ENCODE measurements around the gene ALPP. TPM values are rescaled to one million over a fixed set of nuclear protein-coding genes. Genes with fewer than 3 reads are reported as not detected.
"Not testable (repeated sequence)": the region's sequence is repeated elsewhere in the genome, so short reads cannot be mapped to it uniquely, and the experiment has no call there.

ALPP gene
- total RNA-seq, result not detected

DNA sequence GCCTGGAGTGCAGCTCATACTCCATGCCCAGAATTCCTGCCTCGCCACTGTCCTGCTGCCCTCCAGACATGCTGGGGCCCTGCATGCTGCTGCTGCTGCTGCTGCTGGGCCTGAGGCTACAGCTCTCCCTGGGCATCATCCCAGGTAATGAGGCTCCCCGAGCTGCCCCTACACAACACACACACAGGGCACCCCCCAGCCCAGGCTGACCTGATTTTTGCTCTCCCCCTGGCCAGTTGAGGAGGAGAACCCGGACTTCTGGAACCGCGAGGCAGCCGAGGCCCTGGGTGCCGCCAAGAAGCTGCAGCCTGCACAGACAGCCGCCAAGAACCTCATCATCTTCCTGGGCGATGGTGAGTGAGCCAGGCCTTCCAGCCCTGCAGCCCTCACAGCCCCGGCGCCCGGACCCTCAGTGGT is at the start of gene ALPP:
ALPP (plus strand) TSS at position 17 of the 417 bp plus-strand sequence; CDS start at position 69, 52 bp downstream.
- ATAC-seq, result not testable (repeated sequence)

DNA sequence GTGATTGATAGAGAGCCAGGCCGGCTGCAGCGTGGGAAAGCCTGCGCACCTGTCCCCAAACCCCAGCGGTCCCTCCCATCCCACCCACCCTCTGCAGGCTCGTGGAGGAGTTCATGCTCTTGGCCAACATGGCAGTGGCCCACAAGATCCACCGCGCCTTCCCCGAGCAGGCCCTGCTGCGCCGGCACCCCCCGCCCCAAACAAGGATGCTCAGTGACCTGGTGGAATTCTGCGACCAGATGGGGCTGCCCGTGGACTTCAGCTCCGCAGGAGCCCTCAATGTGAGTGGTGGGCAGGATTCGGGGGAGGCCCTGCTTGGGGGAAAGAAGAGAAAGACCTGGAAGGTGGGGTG is 48.9 kb upstream of the ALPP start:
- ATAC-seq, result no peak

GRCh38 chr2:232330068-232330999 is 48.2 kb upstream of the ALPP start:
- ATAC-seq, result no peak

DNA sequence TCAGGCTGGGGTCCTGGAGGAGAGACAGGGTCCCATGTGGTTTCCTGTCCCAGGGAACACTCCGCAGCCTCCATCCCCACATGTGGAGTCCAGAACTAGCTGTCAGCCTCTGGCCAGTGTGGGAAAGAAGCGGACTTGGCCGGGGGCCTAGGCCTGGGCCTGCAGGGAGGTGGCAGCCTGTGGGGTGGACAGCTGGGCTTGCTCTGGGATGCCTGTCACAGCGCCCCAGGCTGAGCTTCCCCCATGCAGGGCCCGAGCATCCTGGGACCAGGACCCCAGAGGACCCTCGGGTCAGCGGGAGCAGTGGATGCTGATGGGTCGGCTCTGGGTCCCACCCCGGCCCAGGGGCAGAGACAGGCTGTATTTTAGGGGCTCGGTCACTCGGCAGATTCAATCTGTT is 47.5 kb upstream of the ALPP start:
- not testable (repeated sequence) for ATAC-seq

DNA sequence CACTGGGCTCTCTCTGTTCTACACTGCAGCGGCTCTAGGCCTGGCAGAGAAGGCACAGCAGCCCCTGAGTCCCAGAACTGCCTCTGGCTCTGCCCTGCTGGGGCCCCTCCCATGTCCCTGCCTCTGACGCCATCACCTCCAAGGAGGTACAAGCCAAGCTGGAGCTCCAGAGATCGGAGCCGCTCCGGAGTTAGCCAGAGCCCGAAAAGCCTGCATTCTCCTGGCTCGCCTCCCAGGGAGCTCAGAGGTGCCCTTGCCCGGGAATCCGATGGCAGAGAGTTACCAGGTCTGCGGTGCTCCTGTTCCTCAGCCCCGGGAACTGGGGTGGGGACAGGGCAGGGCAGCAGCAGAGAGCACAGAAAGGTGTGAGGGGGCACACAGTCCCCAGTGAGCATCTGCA is 46.9 kb upstream of the ALPP start:
- ATAC-seq, result not testable (repeated sequence)

GRCh38 chr2:232332244-232332939 is 46.2 kb upstream of the ALPP start:
- not testable (repeated sequence) for ATAC-seq

GRCh38 chr2:232332940-232333259 is 45.7 kb upstream of the ALPP start:
- ATAC-seq, result no peak

GRCh38 chr2:232333361-232334135 is 45.0 kb upstream of the ALPP start:
- peak; percentile 81 for ATAC-seq

DNA sequence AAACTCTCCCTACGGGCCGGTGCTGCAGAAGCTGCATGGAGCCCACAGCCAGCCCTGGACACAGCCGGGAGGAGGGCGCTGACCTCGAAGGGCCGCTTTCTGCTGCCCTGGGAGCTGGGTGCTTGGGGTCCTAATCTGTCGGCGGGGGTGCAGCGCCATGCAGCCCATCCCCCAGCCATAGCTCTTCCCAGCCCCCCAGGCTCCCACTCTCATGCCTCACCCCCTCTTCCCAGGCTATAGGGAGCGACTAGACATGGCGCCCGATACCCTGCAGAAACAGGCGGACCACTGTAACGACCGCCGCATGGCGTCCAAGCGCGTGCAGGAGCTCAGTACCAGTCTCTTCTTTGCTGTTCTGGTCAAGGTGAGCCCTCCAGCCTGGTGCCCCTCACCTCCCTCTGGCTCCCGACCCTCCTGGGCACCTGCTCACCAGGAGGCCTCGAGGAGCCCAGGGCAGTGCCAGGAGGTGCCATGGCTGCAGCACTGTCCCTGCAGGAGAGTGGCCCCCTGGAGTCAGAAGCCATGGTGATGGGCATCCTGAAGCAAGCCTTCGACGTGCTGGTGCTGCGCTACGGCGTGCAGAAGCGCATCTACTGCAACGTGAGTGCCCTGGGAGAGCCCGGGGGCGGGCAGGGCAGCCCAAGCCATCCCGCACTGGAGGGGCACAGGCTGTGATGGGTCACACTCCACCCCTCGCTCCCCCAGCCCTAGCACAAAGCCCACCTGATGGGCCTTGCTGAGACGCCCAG is 44.2 kb upstream of the ALPP start:
- ATAC-seq, result not testable (repeated sequence)

- ATAC-seq, result not testable (repeated sequence)
These were observed 43.7 kb upstream of the ALPP start for GRCh38 chr2:232334885-232335205.

DNA sequence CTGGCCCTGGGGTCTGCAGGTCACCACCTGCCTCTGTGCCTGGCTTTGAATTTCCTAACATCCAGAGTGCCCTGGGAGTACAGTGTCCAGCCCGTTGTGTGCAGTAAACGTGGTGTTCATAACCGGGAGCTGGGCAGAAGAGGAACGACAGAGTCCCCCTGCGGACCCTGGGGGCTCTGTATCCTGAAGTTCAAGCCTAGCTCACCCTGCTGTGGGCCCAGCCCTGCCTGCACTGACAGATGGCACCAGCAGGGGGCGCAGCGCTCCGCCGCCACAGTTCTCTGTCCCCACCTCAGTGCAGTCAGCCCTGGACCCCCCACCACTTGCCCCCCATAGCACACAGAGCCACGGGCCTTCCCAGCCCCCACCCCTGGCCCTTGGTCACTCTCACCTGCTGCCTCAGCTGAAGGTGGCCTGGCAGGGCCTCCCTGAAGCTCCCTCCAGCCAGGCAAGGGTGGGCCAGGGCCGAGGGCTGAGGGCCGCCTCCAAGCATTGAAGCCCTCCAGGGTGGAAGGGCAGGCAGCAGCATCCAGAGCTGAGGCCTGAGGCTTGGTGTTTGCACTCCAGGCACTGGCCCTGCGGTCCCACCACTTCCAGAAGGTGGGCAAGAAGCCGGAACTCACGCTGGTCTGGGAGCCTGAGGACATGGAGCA is 43.2 kb upstream of the ALPP start:
- not testable (repeated sequence) for ATAC-seq

DNA sequence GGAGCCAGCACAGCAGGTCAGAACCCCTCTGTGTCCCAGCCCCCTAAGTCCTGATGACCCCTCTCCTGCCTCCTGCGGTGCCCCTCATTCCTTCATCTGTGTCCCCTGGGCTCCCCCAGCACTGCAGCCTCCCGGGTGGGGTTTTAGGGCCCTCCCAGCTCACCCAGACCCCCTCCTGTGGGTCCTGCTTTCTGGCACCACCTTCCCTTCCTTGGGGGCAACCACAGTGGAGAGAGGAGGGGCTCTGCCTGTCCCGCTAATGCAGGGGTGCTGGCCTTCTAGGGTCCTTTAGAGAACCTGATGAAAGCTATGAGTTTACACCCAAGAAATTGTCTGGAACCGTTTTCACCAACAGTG is 42.7 kb upstream of the ALPP start:
- no peak for ATAC-seq

- no peak for ATAC-seq
These were observed 42.3 kb upstream of the ALPP start for GRCh38 chr2:232336241-232336736.

DNA sequence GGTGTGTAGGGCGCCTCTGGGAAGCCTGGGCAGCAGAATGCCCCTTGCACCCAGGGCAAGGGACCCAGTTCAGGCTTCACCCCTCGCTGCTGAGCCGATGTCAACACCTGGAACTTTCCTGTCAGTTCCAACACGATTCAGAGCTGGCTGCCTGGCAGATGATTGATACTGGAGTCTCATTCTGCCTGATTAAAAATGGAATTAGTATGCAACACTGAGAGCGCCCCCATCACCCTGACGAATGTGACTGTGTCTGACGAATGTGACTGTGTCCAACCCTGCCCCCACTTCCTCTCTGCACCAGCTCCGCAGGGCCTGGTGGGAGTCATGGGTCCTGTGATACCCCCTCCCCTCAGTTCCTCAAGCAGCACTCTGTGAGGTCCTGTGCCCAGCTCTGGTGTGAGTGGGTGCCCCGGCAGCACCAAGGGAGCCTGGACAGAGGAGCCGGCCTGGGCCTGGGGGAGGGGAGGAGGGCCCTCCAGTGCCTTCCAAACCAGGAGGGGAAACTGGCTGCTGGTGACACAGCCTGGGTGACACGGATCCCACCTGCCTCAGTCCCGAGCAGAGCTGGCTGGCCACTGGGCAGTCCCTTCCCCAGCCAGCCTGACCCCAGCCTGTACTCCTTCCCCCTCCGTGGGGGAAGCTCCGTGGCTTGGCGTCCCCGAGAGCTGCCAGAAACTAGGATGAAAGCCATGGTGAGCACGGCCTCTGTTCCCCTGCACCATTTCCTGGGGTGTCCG is 41.4 kb upstream of the ALPP start:
- no peak for ATAC-seq

DNA sequence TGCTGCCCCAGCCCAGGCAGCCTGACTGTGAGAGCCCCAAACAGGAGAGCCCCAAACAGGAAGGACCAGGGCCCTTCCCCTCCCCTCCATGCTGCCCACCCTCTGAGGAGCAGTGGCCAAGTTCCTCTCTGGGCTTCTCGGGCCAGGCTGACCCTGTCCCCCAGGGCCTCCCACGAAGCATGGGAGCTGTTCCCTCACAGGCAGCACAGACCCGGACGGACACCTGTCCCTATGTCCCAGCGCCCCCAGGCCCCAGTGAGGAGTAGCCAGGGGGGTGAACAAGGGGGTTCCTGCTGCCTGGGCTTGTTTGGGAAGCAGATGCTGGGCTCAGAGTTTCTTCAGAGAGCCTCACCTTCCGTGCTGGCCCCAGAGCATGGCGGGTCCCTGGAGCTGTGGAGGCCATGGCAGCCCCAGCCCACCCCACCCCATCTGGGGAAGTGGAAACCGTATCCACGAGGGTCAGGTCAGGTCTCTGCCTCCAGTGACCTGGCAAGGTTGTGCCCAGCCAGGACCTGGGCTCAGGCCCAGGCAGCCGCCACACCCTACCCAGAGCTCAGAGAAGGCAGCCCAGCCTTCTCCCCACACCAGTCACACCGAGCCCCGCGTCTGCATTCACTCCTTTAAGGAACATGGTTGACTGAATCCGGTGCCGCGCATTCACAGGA is 40.3 kb upstream of the ALPP start:
- peak; percentile 10 for ATAC-seq

GRCh38 chr2:232338759-232339106 is 39.8 kb upstream of the ALPP start:
- no peak for ATAC-seq

DNA sequence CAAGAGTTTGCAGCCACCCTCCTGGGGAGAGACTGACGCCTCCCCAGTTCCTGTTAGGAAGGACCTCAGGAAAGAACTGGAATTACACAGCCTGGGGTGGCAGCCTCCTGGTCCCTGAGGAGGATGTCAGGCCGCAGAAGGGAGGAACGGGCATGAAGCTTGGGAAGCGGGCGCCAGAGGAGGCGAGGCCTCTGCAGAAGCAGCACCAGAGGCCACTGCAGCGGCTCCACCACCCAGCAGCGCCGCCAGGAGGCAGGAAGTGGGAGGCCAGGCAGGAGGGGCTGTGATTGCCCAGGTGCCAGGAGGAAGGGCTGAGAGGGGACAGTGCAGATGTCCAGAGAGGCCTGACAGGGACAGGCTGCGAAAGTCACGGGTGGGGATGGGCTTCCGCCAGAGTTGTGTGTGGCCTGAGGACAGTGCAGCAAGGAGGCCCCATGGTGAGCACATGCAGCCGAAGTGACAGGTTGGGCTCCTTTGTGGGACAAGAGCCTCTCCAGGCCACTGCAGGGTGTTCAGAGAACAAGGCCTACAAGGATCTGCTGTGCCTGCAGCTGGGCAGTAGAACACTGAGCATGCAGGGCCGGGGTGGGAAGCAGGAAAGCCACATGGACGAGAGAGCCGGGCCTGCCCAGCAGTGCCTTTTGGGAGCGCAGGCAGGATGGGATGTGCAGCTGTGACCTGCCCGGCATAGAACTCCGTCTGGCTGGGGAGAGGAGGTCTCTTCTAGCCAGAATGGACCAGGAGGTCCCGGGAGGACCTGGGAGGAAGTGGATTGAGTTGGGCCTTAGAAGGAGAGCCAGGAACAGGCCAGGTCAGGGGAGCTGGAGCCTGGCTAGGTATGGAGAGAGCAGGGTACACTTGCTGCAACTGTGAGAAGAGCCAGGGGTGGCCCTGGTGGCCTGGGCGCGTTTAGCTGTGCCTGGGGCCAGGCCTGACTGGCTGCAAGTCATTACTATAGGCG is 39.1 kb upstream of the ALPP start:
- ATAC-seq, result no peak

GRCh38 chr2:232340171-232340935 is 38.2 kb upstream of the ALPP start:
- no peak for ATAC-seq
